Spleen (tissue), 13 donors: Measurements from ENCODE around the gene RSF1. TPM values are rescaled to one million over a fixed set of nuclear protein-coding genes. Genes with fewer than 3 reads are reported as not detected.

Source experiments
- DNase-seq: peaks from one replicate; pipeline ENCODE4 v3.0.0-alpha.2; 2020
- H3K27ac ChIP-seq, 8 donors: fragments of 200-600 bp; sonication (generic) in 7 of 8; 1 replicate in 4 of 8; 2 replicates in 4 of 8; pipeline versions ENCODE4 v1.5.0 to v1.8.0; 2016 to 2021; ENCODE audit warnings: inconsistent platforms in 4 of 8, mild to moderate bottlenecking in 4 of 8, moderate library complexity in 1 of 8
- H3K27me3 ChIP-seq, 7 donors: fragments of 200-600 bp; sonication (generic) in 6 of 7; replicated peaks in 1 of 7; 1 replicate in 4 of 7; 2 replicates in 3 of 7; pipeline versions ENCODE4 v1.5.0 to v1.8.0; 2016 to 2021; ENCODE audit warnings: inconsistent platforms in 3 of 7, mild to moderate bottlenecking in 1 of 7
- H3K36me3 ChIP-seq, 6 donors: fragments of 200-600 bp; sonication (generic) in 5 of 6; 1 replicate in 4 of 6; 2 replicates in 2 of 6; pipeline versions ENCODE4 v1.5.0 to v1.8.0; 2016 to 2021; ENCODE audit warnings: inconsistent platforms in 2 of 6
- H3K4me1 ChIP-seq, 6 donors: fragments of 200-600 bp; sonication (generic) in 5 of 6; 1 replicate in 3 of 6; 2 replicates in 3 of 6; pipeline versions ENCODE4 v1.5.0 to v1.8.0; 2016 to 2021; ENCODE audit warnings: inconsistent platforms in 3 of 6
- H3K4me3 ChIP-seq, 8 donors: fragments of 200-600 bp; sonication (generic) in 7 of 8; 1 replicate in 4 of 8; 2 replicates in 4 of 8; pipeline versions ENCODE4 v1.5.0 to v1.8.0; 2016 to 2021; ENCODE audit warnings: inconsistent platforms in 4 of 8, mild to moderate bottlenecking in 4 of 8, moderate library complexity in 2 of 8
- H3K9me3 ChIP-seq, 8 donors: fragments of 200-600 bp; sonication (generic) in 7 of 8; 1 replicate in 4 of 8; 2 replicates in 4 of 8; pipeline versions ENCODE4 v1.5.0 to v1.8.0; 2016 to 2021; ENCODE audit warnings: inconsistent platforms in 4 of 8
- CTCF ChIP-seq, 11 experiments: fragments of 200-600 bp in 7 of 11; fragments of 450-650 bp in 4 of 11; sonication (generic) in 4 of 11; IDR thresholded peaks in 8 of 11; conservative IDR thresholded peaks in 3 of 11; 1 replicate in 7 of 11; 2 replicates in 4 of 11; pipeline versions ENCODE4 v1.4.0 to v1.8.0; 2016 to 2021; ENCODE audit warnings: antibody characterized with exemption in 11 of 11, inconsistent platforms in 4 of 11, mild to moderate bottlenecking in 1 of 11
- POLR2A ChIP-seq, 3 donors: fragments of 450-650 bp; IDR thresholded peaks; one replicate each; pipeline ENCODE4 v1.5.1; 2017; ENCODE audit warnings: antibody characterized with exemption in 3 of 3, mild to moderate bottlenecking in 1 of 3
- POLR2AphosphoS5 ChIP-seq, 3 donors: sonication (generic); formaldehyde crosslinking; IDR thresholded peaks; one replicate each; pipeline ENCODE4 v1.5.1; 2017; ENCODE audit warnings: antibody characterized with exemption in 3 of 3
- WGBS, 5 donors: extraction: QIAGEN DNeasy Blood & Tissue Kit in 3 of 5; methylation state at CpG; one replicate each; pipeline versions ENCODE4 v1.1.5 to v1.1.7; 2013 to 2018; 5-methylcytosine and 5-hydroxymethylcytosine counted together
- intact Hi-C: fragments of 100-400 bp; cut with DNase I; formaldehyde crosslinking; loops from one replicate; pipeline ENCODE4 v1.15.0; 2023; ENCODE audit warnings: low total_unique reads
- long read RNA-seq, 2 donors: transcript quantifications; one replicate each; lab custom pipeline, GENCODE V29; 2026
- polyA plus RNA-seq, 3 donors: library from polyadenylated mRNA; stranded (reverse); fragments of 200-250 nt; gene quantifications; one replicate each; pipeline ENCODE4 v1.2.1, GENCODE V29; 2013
- total RNA-seq, 7 donors: library from RNA; depleted of rRNA in 3 of 7; stranded (reverse); fragments of >200 nt in 3 of 7; fragmentation: NEBNext Ultra II Directional in 4 of 7; extraction: Animal tissue kit (Norgen Biotek cat#: 25700) in 4 of 7; gene quantifications; one replicate each; pipeline versions ENCODE4 v1.1.0 to v1.2.1, GENCODE V29; 2016 to 2021
- donor health status: healthy with polysubstance abuse.
- donor health status: DM: no; HTN: no; CAD: no; lungs with moderate emphysema.
- donor health status: DM: no; HTN: no; CAD: no.
- donor health status: Bipolar disorder and iron deficiency.
- donor health status: healthy.
- donor health status: DM: no; HTN: no; CAD: no.
- donor health status: DM: yes; HTN: yes; CAD: no.

RSF1 gene
- total RNA-seq: 10 to 100 TPM; 64.4 to 82.1 (median 66.9) TPM
- polyA plus RNA-seq: 1 to 10 TPM; 6.1 to 8.7 (median 6.7) TPM
- long read RNA-seq, donor 1, transcript RSF1-206 (6 exons, 2,107 nt): major isoform, 8 of 10 reads
- long read RNA-seq, donor 1, partial matches to known transcripts: 0 of 10 reads
- long read RNA-seq, donor 1, other reads (novel, unspliced or antisense): 0 of 10 reads
- long read RNA-seq, donor 2, transcript RSF1-206 (6 exons, 2,107 nt): major isoform, 9 of 9 reads
- long read RNA-seq, donor 2, partial matches to known transcripts: 0 of 9 reads
- long read RNA-seq, donor 2, other reads (novel, unspliced or antisense): 0 of 9 reads

- Histone ChIP-seq H3K4me1 (peaks cover 14 to 70% (median 48%) of the 10 kb centered on the region in 6 donors), H3K27me3 (no peaks in the 10 kb centered on the region), H3K27ac (peak within 1 kb of the TSS; percentile 89 to 99 (median 98)), H3K9me3 (no peaks in the 10 kb centered on the region), H3K4me3 (peak within 1 kb of the TSS; percentile 97 to 100 (median 99)), H3K36me3 (no peaks in the 10 kb centered on the region)
- intact Hi-C loops: loop anchor here (5.0 kb wide), 1 partner anchor 177 kb away; no protein-coding TSS in a partner anchor
- WGBS, 5 donors: 0 to 1% (median 0%) methylated on average over 34 to 64 of the region's 64 CpGs
- TF ChIP-seq POLR2A (IDR thresholded peaks at IDR 0.05) (peak in 2 of 3 donors; percentile 33 to 50), CTCF (IDR thresholded peaks at IDR 0.05 in 8 of 11, conservative IDR thresholded peaks at IDR 0.05 in 3 of 11) (peak; percentile 59 to 94 (median 85)), POLR2AphosphoS5 (IDR thresholded peaks at IDR 0.05) (peak; percentile 93 to 94 (median 94))
- DNase-seq: peak; percentile 99
Observed at GRCh38 chr11:77820565-77821348, at the start of gene RSF1, which contains the start of gene AAMDC. Gene RSF1 (minus strand): TSS chr11:77820722. CDS start chr11:77820714, 8 bp downstream. Gene AAMDC (plus strand): TSS chr11:77821144. CDS start chr11:77842497, 21,353 bp downstream.

GRCh38 chr11:77868744-77869143, 48.2 kb upstream of the RSF1 start:
- no peaks in the 10 kb centered on the region for H3K9me3 ChIP-seq
- WGBS, 5 donors: 97 to 98% (median 98%) methylated on average over 4 of the region's 4 CpGs
- no peaks in the 10 kb centered on the region for H3K4me1 ChIP-seq

GRCh38 chr11:77866336-77866735, 45.8 kb upstream of the RSF1 start:
- TF ChIP-seq POLR2A (IDR thresholded peaks at IDR 0.05): no peak
- no peak for TF ChIP-seq POLR2AphosphoS5 (IDR thresholded peaks at IDR 0.05)
- TF ChIP-seq CTCF (IDR thresholded peaks at IDR 0.05 in 8 of 11, conservative IDR thresholded peaks at IDR 0.05 in 3 of 11): no peak
- intact Hi-C loops: no loop called here
- 87 to 100% (median 95%) methylated on average over 1 of the region's 1 CpG for WGBS, 5 donors
- H3K27me3 ChIP-seq: no peaks in the 10 kb centered on the region
- DNase-seq: no peak
- H3K9me3 ChIP-seq: no peaks in the 10 kb centered on the region
- no peak overlapping the region for H3K4me3 ChIP-seq
- no peaks in the 10 kb centered on the region for H3K4me1 ChIP-seq
- H3K36me3 ChIP-seq: peaks cover 0 to 44% (median 6%) of the 10 kb centered on the region in 6 donors
- no peak overlapping the region for H3K27ac ChIP-seq

More at GRCh38 chr11:77868744-77869143, 48.2 kb upstream of the RSF1 start:
- TF ChIP-seq POLR2A (IDR thresholded peaks at IDR 0.05): no peak
- no peak for TF ChIP-seq CTCF (IDR thresholded peaks at IDR 0.05 in 8 of 11, conservative IDR thresholded peaks at IDR 0.05 in 3 of 11)
- no peak for TF ChIP-seq POLR2AphosphoS5 (IDR thresholded peaks at IDR 0.05)
- Histone ChIP-seq H3K4me3 (no peak overlapping the region), H3K27ac (no peak overlapping the region), H3K27me3 (no peaks in the 10 kb centered on the region), H3K36me3 (peaks cover 4 to 58% (median 10%) of the 10 kb centered on the region in 6 donors)
- intact Hi-C loops: no loop called here
- no peak for DNase-seq
